CD4-positive, alpha-beta memory T cell (primary cell): Measurements from ENCODE around the gene PHYH. TPM values are rescaled to one million over a fixed set of nuclear protein-coding genes. Genes with fewer than 3 reads are reported as not detected.
A peak's percentile ranks its signal among the peaks of the same experiment; 100 is the strongest.
"Not testable (repeated sequence)": the region's sequence is repeated elsewhere in the genome, so short reads cannot be mapped to it uniquely, and the experiment has no call there.

Experiments
- CTCF ChIA-PET: fragments of 350-600 bp; sonication (Branson Sonifier 250); formaldehyde crosslinking; loops from one replicate; lab custom pipeline; 2021; ENCODE audit warnings: inconsistent platforms; ENCODE audit not compliant: partially characterized antibody; lab: Charles Lee
- POLR2A ChIA-PET: fragments of 350-600 bp; sonication (Branson Sonifier 250); formaldehyde crosslinking; loops from one replicate; lab custom pipeline; 2021; ENCODE audit not compliant: partially characterized antibody; lab: Charles Lee
- DNase-seq, 5 donors: peaks; one replicate each; pipeline versions ENCODE4 v3.0.0 to v3.0.0-alpha.2; 2020 to 2022; ENCODE audit warnings: mixed read lengths in 1 of 5
- H3K27ac ChIP-seq: one replicate; pipeline ENCODE4 v1.7.0; 2013; ENCODE audit warnings: low read depth, low read length
- H3K27me3 ChIP-seq: 2 replicates; pipeline ENCODE4 v1.7.0; 2013; ENCODE audit warnings: mild to moderate bottlenecking, low read length, moderate library complexity; ENCODE audit not compliant: insufficient read depth
- H3K36me3 ChIP-seq: 2 replicates; pipeline ENCODE4 v1.7.0; 2013; ENCODE audit warnings: mild to moderate bottlenecking, low read length, moderate library complexity; ENCODE audit not compliant: insufficient read depth
- H3K4me1 ChIP-seq: 2 replicates; pipeline ENCODE4 v1.7.0; 2013; ENCODE audit warnings: mild to moderate bottlenecking, low read length, moderate library complexity; ENCODE audit not compliant: insufficient read depth
- H3K4me3 ChIP-seq, 2 donors: one replicate each; pipeline ENCODE4 v1.7.0; 2013; ENCODE audit warnings: low read length in 2 of 2, mild to moderate bottlenecking in 1 of 2
- H3K9me3 ChIP-seq, 2 donors: one replicate each; pipeline ENCODE4 v1.7.0; 2013; ENCODE audit warnings: low read length in 2 of 2, control low read depth in 1 of 2; ENCODE audit not compliant: control insufficient read depth in 1 of 2
- H3K27ac Mint-ChIP-seq, 7 donors: one replicate each; pipeline ENCODE4 v1.8.0; 2020 to 2021; ENCODE audit warnings: mixed read lengths in 7 of 7, mild to moderate bottlenecking in 6 of 7, inconsistent platforms in 3 of 7, moderate library complexity in 3 of 7
- H3K27me3 Mint-ChIP-seq, 2 donors: one replicate each; pipeline ENCODE4 v1.8.0; 2020 to 2021; ENCODE audit warnings: mixed read lengths in 2 of 2
- H3K36me3 Mint-ChIP-seq, 2 donors: one replicate each; pipeline ENCODE4 v1.8.0; 2020 to 2021; ENCODE audit warnings: mixed read lengths in 2 of 2, inconsistent platforms in 1 of 2, mild to moderate bottlenecking in 1 of 2
- H3K4me1 Mint-ChIP-seq, 4 donors: one replicate each; pipeline ENCODE4 v1.8.0; 2020 to 2021; ENCODE audit warnings: mixed read lengths in 4 of 4, mild to moderate bottlenecking in 1 of 4
- H3K4me3 Mint-ChIP-seq, 8 donors: one replicate each; pipeline ENCODE4 v1.8.0; 2020 to 2021; ENCODE audit warnings: mixed read lengths in 8 of 8, mild to moderate bottlenecking in 7 of 8, moderate library complexity in 6 of 8, inconsistent platforms in 3 of 8
- H3K9me3 Mint-ChIP-seq, 8 donors: one replicate each; pipeline ENCODE4 v1.8.0; 2020 to 2021; ENCODE audit warnings: mixed read lengths in 8 of 8, mild to moderate bottlenecking in 5 of 8, inconsistent platforms in 3 of 8, moderate library complexity in 1 of 8
- intact Hi-C: fragments of 100-400 bp; cut with micrococcal nuclease; formaldehyde crosslinking; loops from one replicate; pipeline ENCODE4 v1.15.1; 2023
- polyA plus RNA-seq, 2 donors: library from polyadenylated mRNA; unstranded; fragments of 300-500 nt; fragmentation: Illumina TruSeq; gene quantifications; one replicate each; pipeline ENCODE4 v1.2.3, GENCODE V29; 2021
- total RNA-seq, 2 experiments: library from RNA; stranded (reverse); gene quantifications; one replicate each; pipeline ENCODE4 v1.2.3, GENCODE V29; 2021

The PHYH gene
- total and polyA plus RNA-seq, 4 experiments from 2014 or later: 8.7 to 19.3 (median 12.6) TPM

DNA sequence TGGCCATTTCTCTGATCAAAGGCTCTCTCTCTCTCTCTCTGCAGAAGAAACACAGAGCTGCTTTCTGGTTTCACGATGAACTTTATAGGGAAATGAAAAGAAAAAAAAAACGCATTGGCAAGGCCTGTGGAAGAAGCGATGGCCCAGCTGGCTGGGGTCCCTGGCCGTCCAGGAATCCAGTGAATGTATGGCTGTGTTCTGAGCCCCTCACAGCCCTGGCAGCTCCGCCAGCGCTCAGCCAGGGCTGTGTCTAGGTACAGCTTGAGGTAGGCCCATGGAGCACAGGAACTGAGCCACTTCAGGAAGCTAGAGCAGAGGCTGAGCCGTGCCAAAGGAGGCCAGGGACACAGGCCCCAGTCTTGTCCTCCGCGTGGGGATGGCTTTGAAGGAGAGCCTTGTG is 52.6 kb downstream of the PHYH start:
- H3K27me3 ChIP-seq: no peaks in the 10 kb centered on the region
- DNase-seq: no peak
- Mint-ChIP-seq H3K36me3 (no peaks in the 10 kb centered on the region), H3K9me3 (no peaks in the 10 kb centered on the region), H3K4me1 (no peaks in the 10 kb centered on the region), H3K27ac (no peak overlapping the region), H3K27me3 (no peaks in the 10 kb centered on the region), H3K4me3 (no peak overlapping the region)
- no peaks in the 10 kb centered on the region for H3K4me1 ChIP-seq
- intact Hi-C loops: no loop called here
- no peaks in the 10 kb centered on the region for H3K36me3 ChIP-seq
- H3K9me3 ChIP-seq: no peaks in the 10 kb centered on the region
- ChIA-PET POLR2A (interaction anchor here (1.4 kb wide), 1 partner anchor 55 kb away, joined by 5 read pairs; no protein-coding TSS in a partner anchor), CTCF (no interaction called here)
- no peak overlapping the region for H3K4me3 ChIP-seq
- H3K27ac ChIP-seq: no peak overlapping the region

DNA sequence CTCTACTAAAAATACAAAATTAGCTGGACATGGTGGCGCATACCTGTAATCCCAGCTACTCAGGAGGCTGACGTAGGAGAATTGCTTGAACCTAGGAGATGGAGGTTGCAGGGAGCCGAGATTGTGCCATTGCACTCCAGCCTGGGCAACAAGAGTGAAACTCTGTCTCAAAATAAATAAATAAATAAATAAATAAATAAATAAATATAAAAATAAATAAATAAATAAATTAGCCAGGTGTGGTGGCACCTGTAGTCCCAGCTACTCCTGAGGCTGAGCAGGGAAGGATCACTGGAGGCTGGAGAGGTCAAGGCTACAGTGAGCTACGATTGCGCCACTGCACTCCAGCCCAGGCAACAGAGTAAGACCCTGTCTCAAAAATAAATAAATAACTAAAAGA is 57.6 kb downstream of the PHYH start:
- H3K27ac ChIP-seq, DNase-seq, H3K27ac Mint-ChIP-seq, H3K4me1 Mint-ChIP-seq, H3K27me3 Mint-ChIP-seq, H3K36me3 Mint-ChIP-seq, H3K4me3 Mint-ChIP-seq, POLR2A ChIA-PET, H3K4me3 ChIP-seq, H3K27me3 ChIP-seq, intact Hi-C loops, H3K9me3 ChIP-seq, CTCF ChIA-PET, H3K36me3 ChIP-seq, H3K9me3 Mint-ChIP-seq, H3K4me1 ChIP-seq: not testable (repeated sequence)

DNA sequence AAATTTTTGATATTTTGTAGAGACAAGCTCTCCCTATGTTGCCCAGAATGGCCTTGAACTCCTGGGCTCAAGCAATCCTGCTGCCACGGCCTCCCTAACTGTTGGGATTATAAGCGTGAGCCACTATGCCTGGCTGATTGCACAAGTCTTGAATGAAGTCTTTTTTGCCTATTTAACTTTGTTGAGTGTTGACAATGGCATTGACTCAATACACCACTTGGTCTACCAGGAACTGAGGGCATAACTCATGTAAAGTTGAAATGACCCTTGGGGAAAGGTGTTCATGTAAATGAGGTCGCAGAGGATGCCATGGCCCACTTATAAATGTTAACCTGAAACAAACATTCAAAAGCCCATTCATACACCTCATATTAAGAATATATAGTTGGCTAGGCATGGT is 58.3 kb downstream of the PHYH start:
- intact Hi-C loops: no loop called here
- H3K9me3 Mint-ChIP-seq: no peaks in the 10 kb centered on the region
- ChIA-PET POLR2A (no interaction called here), CTCF (no interaction called here)
- H3K9me3 ChIP-seq: no peaks in the 10 kb centered on the region
- no peak overlapping the region for H3K27ac ChIP-seq
- no peaks in the 10 kb centered on the region for H3K36me3 Mint-ChIP-seq
- H3K4me3 Mint-ChIP-seq: no peak overlapping the region
- H3K4me1 Mint-ChIP-seq: no peaks in the 10 kb centered on the region
- no peak for DNase-seq
- no peaks in the 10 kb centered on the region for H3K36me3 ChIP-seq
- no peak overlapping the region for H3K4me3 ChIP-seq
- H3K27me3 ChIP-seq: no peaks in the 10 kb centered on the region
- no peak overlapping the region for H3K27ac Mint-ChIP-seq
- H3K4me1 ChIP-seq: no peaks in the 10 kb centered on the region
- no peaks in the 10 kb centered on the region for H3K27me3 Mint-ChIP-seq

DNA sequence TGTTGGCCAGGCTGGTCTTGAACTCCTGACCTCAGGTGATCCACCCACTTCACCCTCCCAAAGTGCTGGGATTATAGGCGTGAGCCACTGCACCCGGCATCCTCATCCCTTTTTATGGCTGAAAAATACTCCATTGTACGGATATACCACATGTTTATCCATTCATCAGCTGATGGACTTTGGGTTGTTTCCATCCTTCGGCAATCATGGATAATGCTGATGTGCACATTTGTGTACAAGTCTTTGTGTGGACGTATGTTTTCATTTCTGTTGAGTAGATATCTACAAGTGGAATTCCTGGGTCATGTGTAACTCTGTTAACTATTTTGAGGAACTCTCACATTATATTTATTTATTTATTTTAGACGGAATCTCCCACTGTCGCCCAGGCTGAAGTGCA is 59.9 kb downstream of the PHYH start:
- Histone ChIP-seq H3K36me3 (no peaks in the 10 kb centered on the region), H3K9me3 (no peaks in the 10 kb centered on the region), H3K27me3 (no peaks in the 10 kb centered on the region), H3K4me3 (no peak overlapping the region), H3K27ac (no peak overlapping the region), H3K4me1 (no peaks in the 10 kb centered on the region)
- Mint-ChIP-seq H3K36me3 (no peaks in the 10 kb centered on the region), H3K9me3 (no peaks in the 10 kb centered on the region), H3K27ac (no peak overlapping the region), H3K4me3 (no peak overlapping the region), H3K27me3 (no peaks in the 10 kb centered on the region), H3K4me1 (no peaks in the 10 kb centered on the region)
- ChIA-PET CTCF (no interaction called here), POLR2A (no interaction called here)
- intact Hi-C loops: no loop called here
- DNase-seq: no peak

DNA sequence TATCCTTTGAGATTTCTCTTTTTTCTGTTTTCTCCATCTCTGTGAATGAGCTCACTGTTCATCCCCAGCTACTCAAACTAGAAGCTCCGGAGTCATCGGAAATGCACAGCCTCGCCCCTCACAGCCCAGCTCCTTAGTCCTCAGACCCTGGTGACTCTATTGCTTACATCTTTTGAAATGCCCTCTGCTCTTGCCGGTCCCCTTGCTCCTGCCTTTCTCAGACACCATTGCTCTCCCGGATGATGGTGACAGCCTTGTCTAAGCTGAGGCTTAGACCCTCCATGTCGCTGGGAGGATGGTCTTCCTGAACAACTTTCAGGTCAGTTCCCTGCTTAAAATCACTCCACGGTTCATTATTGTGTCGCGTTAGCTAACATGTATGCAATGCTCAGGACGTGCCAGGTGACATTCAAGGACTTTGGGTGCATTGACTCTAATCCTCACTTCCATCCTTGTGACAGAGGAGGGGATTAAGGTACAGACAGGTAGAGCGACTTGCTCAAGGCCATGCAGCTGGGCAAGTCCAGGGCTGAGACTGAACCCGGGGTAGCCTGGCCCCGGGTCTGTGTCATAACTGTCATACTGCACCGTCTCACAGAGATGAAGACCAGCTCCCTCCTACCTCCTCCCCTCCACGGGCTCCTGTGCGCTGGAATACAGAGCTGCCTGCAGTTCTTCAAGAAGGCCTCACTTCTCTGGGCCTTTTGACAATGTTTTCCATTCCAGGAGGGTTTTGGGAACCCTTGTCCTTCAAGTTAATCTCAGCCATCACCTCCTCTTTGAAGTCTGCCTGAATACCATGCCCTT is 61.4 kb downstream of the PHYH start:
- H3K9me3 ChIP-seq: no peaks in the 10 kb centered on the region
- CTCF ChIA-PET: interaction anchor here (1.1 to 1.3 kb wide), 2 partner anchors 9 to 11 kb away, joined by 3 to 4 read pairs; no protein-coding TSS in a partner anchor
- H3K27me3 ChIP-seq: no peaks in the 10 kb centered on the region
- peak overlapping the region in 1 of 7 donors; percentile 47 for H3K27ac Mint-ChIP-seq
- H3K4me3 Mint-ChIP-seq: no peak overlapping the region
- H3K4me3 ChIP-seq: no peak overlapping the region
- no peaks in the 10 kb centered on the region for H3K36me3 Mint-ChIP-seq
- no peaks in the 10 kb centered on the region for H3K27me3 Mint-ChIP-seq
- no peak overlapping the region for H3K27ac ChIP-seq
- no peaks in the 10 kb centered on the region for H3K4me1 ChIP-seq
- no peaks in the 10 kb centered on the region for H3K36me3 ChIP-seq
- H3K9me3 Mint-ChIP-seq: no peaks in the 10 kb centered on the region
- intact Hi-C loops: no loop called here
- no peak for DNase-seq
- H3K4me1 Mint-ChIP-seq: no peaks in the 10 kb centered on the region
- POLR2A ChIA-PET: no interaction called here

DNA sequence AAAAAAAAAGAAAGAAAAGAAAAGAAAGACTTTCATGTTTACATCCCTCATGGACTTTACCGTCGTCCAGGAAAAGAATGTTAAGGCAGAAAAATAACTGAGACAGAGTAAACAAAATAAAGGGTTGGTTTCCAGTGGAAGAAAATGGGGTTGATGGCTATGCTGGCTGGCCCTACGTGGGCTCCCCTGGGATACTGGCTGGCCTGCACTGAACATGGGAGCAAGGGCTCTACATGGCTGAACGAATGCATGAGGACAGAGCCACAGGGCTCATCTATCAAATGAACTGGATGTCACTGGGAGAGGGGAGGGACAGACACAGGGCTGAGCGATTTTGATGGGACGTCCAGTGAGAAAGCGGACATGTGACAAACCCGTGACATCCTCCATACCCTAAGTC is 63.2 kb downstream of the PHYH start:
- no peaks in the 10 kb centered on the region for H3K36me3 ChIP-seq
- Mint-ChIP-seq H3K27ac (peak overlapping the region in 1 of 7 donors; percentile 51), H3K4me3 (no peak overlapping the region), H3K9me3 (no peaks in the 10 kb centered on the region), H3K27me3 (peaks cover 0 to 2% of the 10 kb centered on the region in 2 donors), H3K36me3 (no peaks in the 10 kb centered on the region), H3K4me1 (no peaks in the 10 kb centered on the region)
- intact Hi-C loops: no loop called here
- no peak overlapping the region for H3K27ac ChIP-seq
- H3K4me1 ChIP-seq: no peaks in the 10 kb centered on the region
- POLR2A ChIA-PET: no interaction called here
- H3K4me3 ChIP-seq: no peak overlapping the region
- no peaks in the 10 kb centered on the region for H3K27me3 ChIP-seq
- no peak for DNase-seq
- CTCF ChIA-PET: interaction anchor here (0.7 kb wide), 1 partner anchor 20 kb away, joined by 3 read pairs; no protein-coding TSS in a partner anchor
- no peaks in the 10 kb centered on the region for H3K9me3 ChIP-seq

DNA sequence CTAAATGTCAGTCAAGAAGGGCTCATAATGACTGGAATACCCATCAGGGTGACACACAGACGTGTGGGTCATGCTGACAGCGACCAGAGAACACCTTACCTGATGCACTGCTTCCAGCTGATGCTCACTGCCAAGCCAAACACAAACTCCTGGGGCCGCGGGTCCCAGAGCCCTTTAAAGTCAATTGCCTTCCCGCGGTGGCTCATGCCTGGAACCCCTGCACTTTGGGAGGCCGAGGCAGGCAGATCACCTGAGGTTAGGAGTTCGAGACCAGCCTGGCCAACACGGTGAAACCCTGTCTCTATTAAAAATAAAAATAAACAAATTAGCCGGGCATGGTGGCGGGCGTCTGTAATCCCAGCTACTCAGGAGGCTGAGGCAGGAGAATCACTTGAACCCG is 65.1 kb downstream of the PHYH start:
- H3K9me3 Mint-ChIP-seq, POLR2A ChIA-PET, CTCF ChIA-PET, H3K27ac ChIP-seq, H3K9me3 ChIP-seq, H3K4me1 ChIP-seq, H3K27me3 Mint-ChIP-seq, H3K27ac Mint-ChIP-seq, H3K4me3 ChIP-seq, H3K36me3 Mint-ChIP-seq, H3K4me3 Mint-ChIP-seq, H3K27me3 ChIP-seq, H3K36me3 ChIP-seq, H3K4me1 Mint-ChIP-seq, intact Hi-C loops, DNase-seq: not testable (repeated sequence)
